ENCODE data around the gene DMRTB1. TPM values are rescaled to one million over a fixed set of nuclear protein-coding genes. Genes with fewer than 3 reads are reported as not detected.

Gene DMRTB1
- total RNA-seq, 2 donors from 2014 or later = not detected

- H3K4me1 Mint-ChIP-seq = peaks cover 8% of the 10 kb centered on the region
- 87 to 93% methylated on average over 12 to 24 of the region's 24 CpGs for whole genome bisulfite sequencing, 2 experiments (ENCODE audit: insufficient coverage in 1 of 2, insufficient read length in 1 of 2)
- peaks cover 3% of the 10 kb centered on the region for H3K9me3 Mint-ChIP-seq
- no peaks in the 10 kb centered on the region for H3K36me3 Mint-ChIP-seq (ENCODE audit: low read depth)
- DNase-seq = peak; percentile 42
- no peak overlapping the region for H3K4me3 ChIP-seq (ENCODE audit: low read length)
- no peak for TF ChIP-seq CTCF (conservative IDR thresholded peaks at IDR 0.05)
- peaks cover 10% of the 10 kb centered on the region for H3K27me3 Mint-ChIP-seq (ENCODE audit: insufficient read depth)
- no peak overlapping the region for H3K9ac ChIP-seq (ENCODE audit: extremely low read depth, low read length, poor library complexity, severe bottlenecking)
- H3K27ac ChIP-seq (ENCODE audit: low read depth, low read length) = no peak overlapping the region
- no peaks in the 10 kb centered on the region for H3K27me3 ChIP-seq (ENCODE audit: control insufficient read depth, insufficient read depth, low read length, poor library complexity, severe bottlenecking)
- H3K4me1 ChIP-seq (ENCODE audit: control insufficient read depth, insufficient read depth, low read length) = no peaks in the 10 kb centered on the region
- no peaks in the 10 kb centered on the region for H3K36me3 ChIP-seq (ENCODE audit: control insufficient read depth, insufficient read depth, low read length)
- H3K9me3 ChIP-seq (ENCODE audit: control insufficient read depth, low read length) = no peaks in the 10 kb centered on the region
- H3K4me3 Mint-ChIP-seq = no peak overlapping the region
- no peak overlapping the region for H3K27ac Mint-ChIP-seq
Observed at GRCh38 chr1:53463961-53464899, 5.0 kb downstream of the DMRTB1 start.

- peaks cover 3% of the 10 kb centered on the region for H3K9me3 Mint-ChIP-seq
- 74 to 93% methylated on average over 2 to 4 of the region's 4 CpGs for WGBS, 2 experiments (ENCODE audit: insufficient coverage in 1 of 2, insufficient read length in 1 of 2)
- H3K9ac ChIP-seq (ENCODE audit: extremely low read depth, low read length, poor library complexity, severe bottlenecking) = no peak overlapping the region
- H3K27me3 ChIP-seq (ENCODE audit: control insufficient read depth, insufficient read depth, low read length, poor library complexity, severe bottlenecking) = no peaks in the 10 kb centered on the region
- H3K4me1 ChIP-seq (ENCODE audit: control insufficient read depth, insufficient read depth, low read length) = no peaks in the 10 kb centered on the region
- DNase-seq = peak; percentile 47
- H3K4me3 ChIP-seq (ENCODE audit: low read length) = no peak overlapping the region
- H3K27ac Mint-ChIP-seq = no peak overlapping the region
- no peaks in the 10 kb centered on the region for H3K36me3 Mint-ChIP-seq (ENCODE audit: low read depth)
- H3K4me1 Mint-ChIP-seq = peaks cover 9% of the 10 kb centered on the region
- peak; percentile 20 for TF ChIP-seq CTCF (conservative IDR thresholded peaks at IDR 0.05)
- H3K36me3 ChIP-seq (ENCODE audit: control insufficient read depth, insufficient read depth, low read length) = no peaks in the 10 kb centered on the region
- no peaks in the 10 kb centered on the region for H3K9me3 ChIP-seq (ENCODE audit: control insufficient read depth, low read length)
- peaks cover 6% of the 10 kb centered on the region for H3K27me3 Mint-ChIP-seq (ENCODE audit: insufficient read depth)
- H3K27ac ChIP-seq (ENCODE audit: low read depth, low read length) = no peak overlapping the region
- H3K4me3 Mint-ChIP-seq = no peak overlapping the region
Observed at GRCh38 chr1:53465023-53465957, 6.1 kb downstream of the DMRTB1 start.

- Histone ChIP-seq H3K9ac (ENCODE audit: extremely low read depth, low read length, poor library complexity, severe bottlenecking) (no peak overlapping the region), H3K27me3 (ENCODE audit: control insufficient read depth, insufficient read depth, low read length, poor library complexity, severe bottlenecking) (no peaks in the 10 kb centered on the region), H3K4me3 (ENCODE audit: low read length) (no peak overlapping the region), H3K4me1 (ENCODE audit: control insufficient read depth, insufficient read depth, low read length) (no peaks in the 10 kb centered on the region), H3K36me3 (ENCODE audit: control insufficient read depth, insufficient read depth, low read length) (no peaks in the 10 kb centered on the region), H3K27ac (ENCODE audit: low read depth, low read length) (no peak overlapping the region), H3K9me3 (ENCODE audit: control insufficient read depth, low read length) (no peaks in the 10 kb centered on the region)
- no peak for TF ChIP-seq CTCF (conservative IDR thresholded peaks at IDR 0.05)
- Mint-ChIP-seq H3K36me3 (ENCODE audit: low read depth) (no peaks in the 10 kb centered on the region), H3K27ac (no peak overlapping the region), H3K4me3 (no peak overlapping the region), H3K27me3 (ENCODE audit: insufficient read depth) (peaks cover 4% of the 10 kb centered on the region), H3K4me1 (peaks cover 13% of the 10 kb centered on the region), H3K9me3 (no peaks in the 10 kb centered on the region)
- DNase-seq = no peak
Observed at GRCh38 chr1:53467391-53467790, 8.2 kb downstream of the DMRTB1 start.
